ENCODE results near the gene ITGB6.

ITGB6 gene

DNA sequence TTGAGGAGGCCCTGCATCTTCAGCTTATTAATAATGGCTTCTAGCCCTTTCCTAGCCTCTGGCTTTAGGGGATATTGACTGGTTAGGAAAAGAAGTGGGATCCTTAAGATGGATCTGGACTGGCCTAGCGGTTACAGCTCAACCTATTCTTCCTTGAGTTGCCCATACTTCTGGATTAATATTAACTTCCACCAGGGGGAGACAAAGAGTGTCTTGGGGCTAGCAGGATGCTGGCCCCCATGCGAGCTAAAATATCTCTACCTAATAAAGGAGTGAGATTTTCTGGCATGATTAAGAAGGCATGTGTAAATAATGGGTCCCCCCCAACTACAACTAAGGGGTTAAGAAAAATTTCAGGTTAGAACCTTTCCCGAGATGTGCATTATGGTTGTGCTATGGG, 114.4 kb downstream of the ITGB6 start:
- no peak for DNase-seq

- no peak for DNase-seq
Measured at GRCh38 chr2:160077912-160078810, 121.9 kb downstream of the ITGB6 start.

- DNase-seq, result no peak
Measured at GRCh38 chr2:160076914-160077313, 123.2 kb downstream of the ITGB6 start.

DNA sequence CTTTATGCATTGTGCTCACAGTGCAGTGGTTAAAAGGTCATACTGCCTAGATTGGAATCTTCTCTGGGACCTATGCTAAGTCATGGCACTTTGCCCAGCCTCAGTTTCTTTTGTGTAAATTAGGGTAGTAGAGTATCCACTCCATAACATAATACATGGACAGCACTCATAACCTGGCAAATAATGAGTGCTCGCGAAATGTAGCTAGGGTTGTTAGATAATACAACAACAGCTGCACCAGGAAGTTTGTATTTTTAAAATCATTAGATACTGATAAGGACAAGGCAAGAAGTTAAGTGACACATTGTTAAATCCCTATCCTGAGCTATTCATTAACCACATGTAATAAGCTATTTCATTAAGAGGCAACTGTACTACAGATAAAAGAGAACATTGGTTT, 123.8 kb downstream of the ITGB6 start:
- DNase-seq, result no peak

DNA sequence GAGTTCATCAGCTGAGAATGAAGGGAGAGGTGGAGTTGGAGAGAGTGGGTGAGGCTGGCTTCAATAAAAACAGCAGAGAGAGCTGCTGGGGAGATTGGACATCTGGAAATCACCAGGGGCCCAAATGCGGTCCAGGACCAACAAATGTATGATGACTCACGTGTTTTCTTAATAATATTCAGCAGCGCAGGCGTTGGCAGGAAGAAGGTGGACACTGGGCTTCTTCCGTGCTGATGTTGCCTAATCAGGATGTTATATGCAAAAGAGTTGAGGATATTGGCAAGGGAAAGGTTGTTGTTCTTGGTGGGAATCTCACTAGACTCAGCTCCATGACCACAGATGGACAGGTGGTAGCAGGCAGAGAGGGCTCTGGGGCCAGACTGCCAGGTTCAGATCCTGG, 124.9 kb downstream of the ITGB6 start:
- no peak for DNase-seq

- DNase-seq, result no peak
Measured at GRCh38 chr2:160073284-160073888, 126.7 kb downstream of the ITGB6 start.

DNA sequence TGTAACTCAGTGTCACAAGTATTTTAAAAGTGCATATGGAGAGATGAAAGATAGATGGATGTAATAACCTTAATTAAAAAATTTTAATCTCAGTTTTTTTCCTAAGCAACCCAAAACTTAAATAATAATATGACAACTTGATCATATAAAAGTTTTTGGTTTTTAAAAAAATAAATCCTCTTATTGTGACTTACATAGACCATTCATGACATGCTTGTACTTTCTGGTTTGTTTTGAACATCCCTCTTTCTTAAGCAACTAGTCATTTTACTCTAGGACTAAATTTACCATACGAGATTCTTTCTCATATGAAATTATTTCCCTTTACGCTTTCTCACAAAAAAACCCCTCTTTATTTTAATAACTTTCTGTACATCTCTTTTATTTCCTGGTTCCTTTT, 131.2 kb downstream of the ITGB6 start:
- no peak for DNase-seq

DNA sequence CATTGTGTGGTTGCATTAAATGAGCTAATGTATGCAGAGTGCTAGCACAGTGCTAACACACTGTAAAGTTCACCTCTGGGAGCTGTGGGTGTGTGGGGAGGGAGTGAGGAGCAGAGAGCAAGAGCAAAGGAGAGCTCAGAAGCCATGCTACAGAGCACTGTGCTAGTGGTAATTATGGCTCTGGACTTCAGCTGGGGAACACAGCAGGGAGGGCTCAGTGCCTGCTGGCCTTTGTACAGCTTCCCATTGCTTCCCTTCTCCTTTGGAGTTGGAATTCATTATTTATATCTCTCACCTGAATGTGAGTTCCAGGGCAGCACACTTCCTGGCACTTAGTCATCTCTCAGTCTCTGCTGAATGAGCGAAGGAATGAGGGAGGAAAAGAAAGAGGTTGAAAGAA, 135.2 kb downstream of the ITGB6 start:
- no peak for DNase-seq

- DNase-seq, result no peak
Measured at GRCh38 chr2:160063879-160064612, 136.0 kb downstream of the ITGB6 start.

- no peak for DNase-seq
Measured at GRCh38 chr2:160063271-160063670, 136.8 kb downstream of the ITGB6 start.

DNA sequence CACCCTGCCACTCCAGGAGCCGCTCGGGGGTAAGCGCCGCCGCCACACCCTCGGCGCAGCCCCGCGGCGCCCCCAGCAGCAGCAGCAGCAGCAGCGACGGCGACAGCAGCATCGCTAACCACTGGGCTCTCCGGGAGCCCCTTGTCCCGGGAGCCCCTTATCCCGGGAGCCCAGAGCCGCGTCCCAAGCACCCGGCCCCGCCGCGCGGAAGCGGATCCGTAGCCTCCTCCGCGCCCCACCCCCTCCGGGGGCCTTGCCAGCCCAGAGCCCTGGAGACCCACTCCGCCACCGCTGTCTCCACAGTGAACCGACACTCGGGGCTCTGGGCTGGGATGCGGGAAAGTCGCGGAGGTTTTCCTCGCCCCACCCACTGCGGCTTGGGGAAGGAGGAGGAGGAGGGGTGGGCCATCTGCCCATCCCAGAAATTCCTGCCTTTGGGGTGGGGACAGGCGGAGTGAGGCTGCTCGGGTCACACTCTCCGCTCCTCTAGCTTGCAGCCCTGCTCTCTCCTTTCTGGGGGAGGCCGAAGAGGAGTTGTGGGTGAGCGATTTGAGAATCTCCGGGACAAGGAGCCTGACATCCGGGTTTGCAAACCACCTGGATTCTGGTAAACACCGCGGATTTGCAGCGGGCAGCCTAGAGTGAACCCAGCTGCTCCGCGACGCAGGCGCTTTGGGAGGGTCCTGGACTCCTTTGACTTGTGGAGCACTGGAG, 137.6 kb downstream of the ITGB6 start, which contains the start of gene PLA2R1:
Gene PLA2R1, minus strand, starts transcription at position 324 of the 714 bp plus-strand sequence. Its CDS starts 212 bp downstream, at position 112.
- DNase-seq, result peak in 1 of 2 experiments; percentile 29

DNA sequence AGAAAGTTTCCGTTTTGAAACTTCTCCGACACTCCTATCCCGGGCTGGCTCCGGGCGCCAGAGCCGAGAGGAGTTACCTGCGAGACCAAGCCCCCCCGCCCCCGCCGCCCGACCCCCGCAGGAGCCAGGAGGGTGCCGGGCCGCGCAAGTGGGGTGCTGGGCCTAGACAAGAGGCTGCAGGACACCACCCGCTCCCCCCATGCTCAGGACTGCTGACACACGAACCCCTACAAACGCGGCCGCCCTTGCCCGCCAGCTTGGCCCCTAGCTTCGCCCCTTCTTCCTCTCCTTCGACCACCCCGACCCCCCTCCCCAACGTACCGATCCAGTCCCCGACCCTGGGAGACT, 138.2 kb downstream of the ITGB6 start:
- DNase-seq, result no peak

DNA sequence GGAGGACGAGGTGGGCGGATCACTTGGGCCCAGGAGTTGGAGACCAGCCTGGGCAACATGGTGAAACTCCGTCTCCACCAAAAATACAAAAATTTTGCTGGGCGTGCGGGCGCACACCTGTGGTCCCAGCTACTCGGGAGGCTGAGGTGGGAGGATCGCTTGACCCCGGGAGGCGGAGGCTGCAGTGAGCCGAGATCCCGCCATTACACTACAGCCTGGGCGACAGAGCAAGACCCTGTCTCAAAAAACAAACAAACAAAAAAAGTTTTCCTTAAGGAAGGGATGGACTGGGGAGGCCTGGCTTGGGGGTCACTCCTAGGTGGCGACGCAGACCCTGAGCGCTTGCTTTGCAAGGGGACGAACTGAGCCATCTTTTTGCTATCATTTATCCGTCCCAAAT, 138.5 kb downstream of the ITGB6 start:
- no peak for DNase-seq

- DNase-seq, result no peak
Measured at GRCh38 chr2:160060297-160060696, 139.8 kb downstream of the ITGB6 start.

- DNase-seq, result no peak
Measured at GRCh38 chr2:160057356-160057755, 142.7 kb downstream of the ITGB6 start.

DNA sequence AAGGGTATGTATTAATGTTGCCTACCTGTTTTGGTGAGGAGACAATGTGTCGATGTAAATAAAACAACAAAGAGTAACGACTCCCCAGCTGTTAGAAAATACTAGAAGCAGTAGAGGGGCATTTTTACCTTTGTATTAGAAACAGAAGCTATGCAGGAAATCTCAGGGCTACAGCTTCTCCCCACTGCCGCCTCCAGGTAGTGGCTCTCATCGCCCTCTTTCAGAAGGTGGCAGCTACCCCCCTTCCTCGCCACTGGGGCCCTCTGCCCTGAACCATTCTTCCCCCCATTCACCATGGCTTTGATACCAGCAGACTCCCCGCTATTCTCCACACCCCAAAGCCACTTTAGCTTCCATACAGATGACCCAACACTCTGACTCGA, 144.4 kb downstream of the ITGB6 start:
- DNase-seq, result no peak

GRCh38 chr2:160054984-160055725, 144.9 kb downstream of the ITGB6 start:
- DNase-seq, result no peak

GRCh38 chr2:160053946-160054345, 146.1 kb downstream of the ITGB6 start:
- no peak for DNase-seq

GRCh38 chr2:160052531-160052930, 147.5 kb downstream of the ITGB6 start:
- no peak for DNase-seq

- no peak for DNase-seq
Measured at GRCh38 chr2:160051371-160051800, 148.7 kb downstream of the ITGB6 start.

DNA sequence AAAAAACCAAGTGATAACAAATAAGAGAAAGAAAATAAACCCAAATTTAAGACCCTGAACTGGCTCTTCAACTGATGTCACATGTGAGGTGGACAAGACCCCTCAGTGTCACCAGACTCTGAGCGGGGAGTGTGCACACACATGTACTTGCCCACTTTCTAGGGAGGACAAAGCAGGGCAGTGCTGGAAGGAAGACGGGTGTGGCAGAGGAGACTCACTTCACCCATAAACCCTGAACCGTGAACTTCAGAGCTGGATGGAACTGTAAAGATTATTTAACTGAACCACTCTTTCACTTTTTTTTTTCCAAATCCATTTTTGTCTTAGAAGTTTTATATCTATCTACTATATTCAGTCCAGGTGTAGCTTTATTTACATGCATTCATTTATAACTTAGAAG, 149.9 kb downstream of the ITGB6 start:
- no peak for DNase-seq
